HL-60 (cell line): ENCODE results near the gene CTRB2.

Source experiments
- DNase-seq, 2 experiments: peaks; one replicate each; pipeline ENCODE4 v3.0.0-alpha.2; 2010 to 2020; ENCODE audit warnings: low read depth in 1 of 2, low spot score in 1 of 2
- H3K27ac ChIP-seq: fragments of 250-450 bp; sonication (Bioruptor Pico); replicated peaks from 2 replicates; pipeline ENCODE4 v1.5.1; 2020; ENCODE audit warnings: mild to moderate bottlenecking, moderate library complexity
- H3K27me3 ChIP-seq: fragments of 250-450 bp; sonication (Bioruptor Pico); 2 replicates; pipeline ENCODE4 v1.5.1; 2021; ENCODE audit warnings: mild to moderate bottlenecking, moderate library complexity; ENCODE audit not compliant: insufficient read depth, poor library complexity, severe bottlenecking
- H3K4me3 ChIP-seq: replicated peaks from 2 replicates; pipeline ENCODE4 v1.5.1; 2011; ENCODE audit warnings: mild to moderate bottlenecking, control low read depth, low read length; ENCODE audit not compliant: insufficient read depth
- CTCF ChIP-seq: IDR thresholded peaks from one replicate; pipeline ENCODE4 v1.5.1; 2011; ENCODE audit warnings: low read length, control low read depth, inconsistent platforms; ENCODE audit not compliant: insufficient read depth
- GABPA ChIP-seq: IDR thresholded peaks from 2 replicates; pipeline ENCODE4 v1.6.1; 2012; ENCODE audit warnings: low read depth
- POLR2AphosphoS5 ChIP-seq: IDR thresholded peaks from 2 replicates; pipeline ENCODE4 v1.6.1; 2012; ENCODE audit warnings: low read depth
- REST ChIP-seq: IDR thresholded peaks from 2 replicates; pipeline ENCODE4 v1.6.1; 2012; ENCODE audit warnings: low read depth; ENCODE audit not compliant: insufficient replicate concordance
- SPI1 ChIP-seq: IDR thresholded peaks from 2 replicates; pipeline ENCODE4 v1.6.1; 2012; ENCODE audit warnings: low read depth, mild to moderate bottlenecking, borderline replicate concordance
- long read RNA-seq: library from polyadenylated mRNA; unstranded; transcript quantifications from one replicate; pipeline ENCODE4 v2.0.0, GENCODE V29; 2020

CTRB2 gene
- long read RNA-seq, result 0 reads

- no peak for TF ChIP-seq REST
- TF ChIP-seq GABPA, result no peak
- no peak for TF ChIP-seq SPI1
- no peak for TF ChIP-seq POLR2AphosphoS5
- no peak for TF ChIP-seq CTCF
- H3K4me3 ChIP-seq, result no peak within 1 kb of the TSS
- no peak within 1 kb of the TSS for H3K27ac ChIP-seq
- H3K27me3 ChIP-seq, result no peaks in the 10 kb centered on the region
- DNase-seq, result no peak
These were observed at the start of gene CTRB2 for GRCh38 chr16:75206749-75207451. CTRB2 (minus strand) TSS chr16:75207161; CDS start chr16:75207141, 20 bp downstream.

GRCh38 chr16:75256059-75256571 is 49.2 kb upstream of the CTRB2 start:
- Histone ChIP-seq H3K27ac (no peak overlapping the region), H3K27me3 (peaks cover 62% of the 10 kb centered on the region), H3K4me3 (no peak overlapping the region)
- TF ChIP-seq SPI1 (no peak), POLR2AphosphoS5 (no peak), GABPA (no peak), CTCF (no peak), REST (no peak)
- no peak for DNase-seq

- no peak overlapping the region for H3K27ac ChIP-seq
- DNase-seq, result no peak
- H3K27me3 ChIP-seq, result peaks cover 76% of the 10 kb centered on the region
- TF ChIP-seq SPI1, result no peak
- TF ChIP-seq REST, result no peak
- no peak for TF ChIP-seq POLR2AphosphoS5
- no peak for TF ChIP-seq GABPA
- no peak for TF ChIP-seq CTCF
- no peak overlapping the region for H3K4me3 ChIP-seq
These were observed 47.4 kb upstream of the CTRB2 start for GRCh38 chr16:75254359-75254837.
